Measurements from ENCODE around the gene TUSC7.

DNA sequence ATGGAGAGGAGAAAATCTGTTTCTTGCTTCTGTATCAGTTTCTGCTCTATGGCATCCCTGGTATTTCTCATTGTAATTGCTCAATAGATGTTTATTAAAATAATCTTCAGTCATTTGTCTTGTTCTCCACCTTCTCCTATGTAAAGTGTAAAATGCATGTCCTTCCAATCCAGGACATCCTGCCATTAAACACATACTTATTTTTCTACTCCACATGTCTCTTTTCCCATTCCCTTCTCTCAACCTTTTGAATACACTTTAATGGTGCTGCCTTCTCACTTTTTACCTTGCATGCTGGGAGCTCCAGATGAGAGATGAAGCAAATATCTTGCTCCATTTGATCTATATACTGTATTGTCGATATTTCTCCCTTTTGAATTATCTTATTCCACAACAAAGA lies 49.7 kb downstream of the TUSC7 start:
- no peak for TF ChIP-seq YY1 (IDR thresholded peaks at IDR 0.05; ENCODE audit: insufficient read depth, insufficient read length)
- TF ChIP-seq ZNF274 (IDR thresholded peaks at IDR 0.05; ENCODE audit: low read depth, low read length), result no peak
